Renal cortical epithelial cell (primary cell): Measurements from ENCODE around the gene YWHAH. TPM values are rescaled to one million over a fixed set of nuclear protein-coding genes. Genes with fewer than 3 reads are reported as not detected.

Experiments used
- DNase-seq: peaks from one replicate; pipeline ENCODE4 v3.0.0-alpha.2; 2011; ENCODE audit warnings: low read depth
- total RNA-seq: library from RNA; depleted of rRNA; stranded (reverse); fragments of >200 nt; gene quantifications from 2 replicates; pipeline ENCODE4 v1.2.3, GENCODE V29; 2014

The YWHAH gene
- total RNA-seq, 1 donor from 2014 or later, result 138 TPM

DNA sequence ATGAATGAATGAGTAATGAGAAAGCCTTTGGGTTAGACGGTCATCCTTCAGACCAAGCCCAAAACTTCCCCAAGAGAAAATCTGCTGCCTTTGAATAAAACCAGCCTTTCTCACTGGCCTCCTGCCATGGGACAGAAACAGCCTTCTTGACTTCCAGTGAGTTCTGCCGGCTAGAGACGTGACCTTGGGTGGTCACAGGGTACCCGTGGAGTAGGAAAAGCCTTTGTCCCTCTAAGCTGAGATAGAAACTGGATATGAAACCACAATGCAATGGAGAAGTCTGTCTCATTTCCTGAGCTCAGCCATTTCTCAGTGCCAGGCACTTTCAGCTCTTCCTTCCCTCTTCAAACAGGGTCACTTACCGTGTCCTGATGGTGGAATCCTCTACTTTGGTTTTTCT is 21.2 kb upstream of the YWHAH start:
- no peak for DNase-seq

DNA sequence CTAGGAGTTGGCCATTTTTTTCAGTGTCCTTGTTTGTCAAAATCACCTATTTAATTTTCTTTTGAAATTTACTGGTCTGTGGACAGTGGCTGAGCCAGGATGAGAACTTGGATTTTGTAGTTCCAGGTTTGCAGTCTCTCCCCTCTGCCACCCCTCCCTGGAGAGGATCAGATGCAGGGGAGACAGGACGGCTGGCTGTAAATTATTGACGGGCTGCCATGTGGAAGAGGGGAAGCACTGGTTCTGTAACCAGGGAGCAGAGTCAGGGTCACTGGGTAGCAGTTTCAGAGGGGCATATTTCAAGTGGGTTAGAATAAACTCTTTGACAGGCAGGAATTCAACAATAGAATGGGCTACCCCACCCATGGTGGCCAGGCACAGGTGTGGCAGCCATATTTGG is 20.6 kb upstream of the YWHAH start:
- DNase-seq, result no peak

DNA sequence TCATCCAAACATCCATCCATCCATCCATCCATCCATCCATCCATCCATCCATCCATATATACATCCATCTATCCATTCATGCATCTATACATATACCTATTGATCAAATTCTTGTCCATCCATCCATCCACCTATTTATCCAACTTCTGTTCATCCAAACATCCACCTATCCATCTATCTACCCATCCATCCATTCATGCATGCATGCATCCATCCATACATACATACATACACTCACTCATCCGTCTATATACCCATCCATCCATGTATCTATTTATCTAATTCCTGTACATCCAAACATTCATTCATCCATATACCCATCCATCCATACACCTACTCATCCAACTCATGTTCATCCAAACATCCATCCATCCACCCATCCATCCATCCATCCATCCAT is 19.3 kb upstream of the YWHAH start:
- no peak for DNase-seq

DNA sequence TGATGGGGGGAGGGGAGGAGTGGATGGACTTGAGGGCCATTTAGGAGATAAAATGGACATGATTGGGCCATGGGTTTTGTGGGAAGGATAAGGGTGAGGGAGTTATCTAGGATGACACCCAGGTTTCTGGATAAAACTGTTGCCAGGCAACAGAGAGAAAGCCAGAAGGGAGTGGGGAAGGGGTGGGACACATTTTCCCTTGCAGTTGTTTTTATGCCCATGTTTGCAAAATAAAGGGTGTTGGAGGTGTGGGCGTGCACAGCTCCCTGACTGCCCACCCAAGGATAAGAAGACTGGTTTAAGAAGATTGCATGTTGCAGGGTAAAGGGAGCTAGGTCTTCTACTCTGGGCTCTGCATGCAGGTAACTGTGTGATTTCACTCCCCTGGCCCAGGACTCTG is 18.3 kb upstream of the YWHAH start:
- no peak for DNase-seq

DNA sequence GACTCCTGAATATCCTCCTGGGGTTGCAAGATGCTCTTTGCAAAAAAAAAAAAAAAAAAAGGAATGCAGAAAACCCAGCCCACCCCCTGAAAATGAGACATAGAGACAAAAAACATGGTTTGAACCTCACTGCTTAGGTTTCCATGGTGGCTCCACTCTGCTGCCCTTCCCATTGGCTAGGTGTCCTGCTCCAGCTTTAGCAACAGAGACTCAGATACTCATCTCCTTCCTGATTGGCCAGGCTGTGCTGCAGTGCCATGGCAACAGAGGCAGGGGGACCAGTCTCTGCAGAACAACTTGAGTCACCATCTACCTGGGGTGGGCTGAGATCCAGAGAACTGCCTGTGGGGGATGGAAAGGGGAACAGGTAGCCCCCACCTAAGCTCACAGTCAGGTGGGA is 17.4 kb upstream of the YWHAH start:
- DNase-seq, result no peak

DNA sequence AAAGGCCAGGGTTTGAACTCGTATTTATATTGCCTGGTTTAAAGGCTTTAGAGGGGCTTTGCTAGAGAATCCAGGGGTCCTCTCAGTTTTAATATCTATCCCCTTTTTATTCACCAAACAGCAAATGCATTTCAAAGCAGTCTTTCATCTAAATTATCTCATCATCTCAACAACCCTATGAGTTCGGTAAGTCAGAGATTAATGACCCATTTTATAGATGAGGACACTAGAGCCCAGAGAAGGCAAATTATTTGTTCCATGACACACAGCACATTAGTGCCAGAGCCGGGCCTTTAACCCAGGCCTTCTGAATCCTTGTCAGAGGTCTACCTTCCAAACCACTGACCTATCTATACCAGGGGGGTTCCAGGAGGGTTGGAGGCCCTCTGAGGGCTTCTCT is 16.8 kb upstream of the YWHAH start:
- no peak for DNase-seq

DNA sequence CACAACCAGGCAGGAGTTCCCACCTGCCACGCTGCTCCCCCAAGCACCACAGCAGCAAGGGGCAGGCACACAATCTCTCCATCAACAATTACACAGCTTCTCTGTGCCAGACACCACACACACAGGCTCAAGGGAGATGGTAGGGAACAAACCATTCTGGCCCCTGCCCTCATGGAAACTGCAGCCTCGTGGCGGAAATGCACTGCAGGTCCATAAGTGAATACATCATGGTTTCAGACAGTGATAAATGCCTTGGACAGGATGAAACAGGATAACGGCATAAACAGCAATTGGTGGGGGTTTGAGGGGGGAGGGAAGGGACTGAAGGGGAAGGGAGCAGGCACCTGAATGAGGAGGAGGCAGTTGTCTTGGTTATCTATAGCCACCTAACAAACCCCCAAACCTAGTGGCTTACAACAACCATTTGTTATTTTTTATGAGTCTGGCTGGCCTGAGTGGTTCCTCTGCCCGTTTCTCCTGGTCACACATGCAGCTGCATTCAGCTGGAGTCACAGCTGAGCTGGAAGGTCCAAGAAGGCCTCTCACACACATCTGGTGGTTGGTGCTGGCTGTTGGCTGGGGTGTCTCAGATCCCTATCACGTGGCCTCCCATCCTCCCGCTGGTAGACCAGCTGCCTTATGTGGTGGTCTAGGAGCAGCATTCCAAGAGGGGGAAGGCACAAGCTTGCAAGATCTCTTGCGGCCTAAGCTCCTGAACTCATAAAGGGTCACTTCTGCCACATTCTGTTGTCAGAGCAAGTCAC is 15.0 kb upstream of the YWHAH start:
- no peak for DNase-seq

DNA sequence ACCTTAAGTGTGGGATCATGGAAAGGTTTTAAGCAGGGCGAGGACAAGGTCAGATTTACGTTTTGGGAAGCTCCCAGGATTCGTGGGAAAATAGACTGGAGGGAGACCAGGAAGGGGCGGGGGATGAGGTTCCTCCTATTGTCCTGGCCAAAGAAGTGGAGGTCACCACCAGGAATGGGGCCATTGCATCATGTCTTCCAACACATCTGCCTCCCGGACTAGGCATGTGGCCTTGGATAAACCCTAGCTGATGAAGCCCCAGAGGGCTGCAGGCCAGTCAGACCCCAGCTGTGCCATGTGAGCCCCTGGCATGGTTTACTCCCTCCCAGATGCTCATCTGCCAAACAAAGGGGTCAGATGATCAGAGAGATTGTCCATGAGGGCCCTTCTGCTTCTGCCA is 11.5 kb upstream of the YWHAH start:
- no peak for DNase-seq

DNA sequence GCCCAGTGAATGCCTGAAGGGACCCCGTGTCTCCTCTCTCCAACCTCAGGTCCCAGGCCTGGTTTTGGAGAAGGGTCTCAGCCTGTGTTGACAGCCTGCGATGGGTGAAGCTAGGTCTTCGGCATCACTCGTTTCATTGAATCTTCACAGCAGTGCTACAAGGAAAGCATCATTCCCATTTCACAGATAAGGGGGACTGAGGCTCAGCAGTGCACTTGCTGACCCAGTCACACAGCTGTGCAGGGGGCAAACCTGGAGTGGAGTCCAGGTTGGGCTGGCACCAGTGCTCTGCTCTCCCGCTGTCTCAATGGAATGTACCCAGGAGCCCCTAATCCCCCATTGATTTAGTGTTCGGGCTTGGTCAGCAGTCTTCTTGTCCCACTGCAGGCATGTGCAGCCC is 10.9 kb upstream of the YWHAH start:
- DNase-seq, result no peak

DNA sequence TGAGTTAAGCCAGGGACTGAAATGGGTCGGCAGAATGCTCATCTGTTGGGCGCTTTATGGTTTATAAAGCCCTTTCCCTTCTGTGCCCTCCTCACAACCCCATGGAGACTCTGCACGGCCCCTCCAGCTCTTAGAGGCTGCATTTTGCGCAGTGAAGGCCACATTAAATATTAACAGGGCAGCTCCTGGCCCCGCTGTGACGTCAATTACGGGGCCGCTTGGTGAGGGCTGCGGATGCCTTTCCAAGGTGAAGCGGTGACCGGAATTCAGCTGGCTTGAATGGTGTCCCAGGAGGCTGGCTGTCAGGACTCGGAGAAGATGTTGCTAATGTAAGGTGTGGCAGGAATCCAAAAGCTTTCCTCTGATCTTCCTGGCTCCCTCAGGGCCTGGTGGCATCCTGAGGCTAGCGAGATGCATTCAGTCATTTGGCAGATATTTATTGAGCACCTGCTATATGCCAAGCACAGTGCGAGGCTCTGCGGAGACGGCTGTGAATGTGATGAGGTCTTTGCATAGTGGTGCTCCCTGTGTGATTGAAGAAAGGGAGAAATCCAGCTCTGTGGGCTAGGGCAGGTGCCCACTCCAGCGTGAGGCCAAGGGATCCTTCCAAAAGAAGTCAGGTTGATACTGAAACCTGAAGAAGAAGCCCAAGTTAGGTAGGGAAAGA is 10.4 kb upstream of the YWHAH start:
- no peak for DNase-seq

DNA sequence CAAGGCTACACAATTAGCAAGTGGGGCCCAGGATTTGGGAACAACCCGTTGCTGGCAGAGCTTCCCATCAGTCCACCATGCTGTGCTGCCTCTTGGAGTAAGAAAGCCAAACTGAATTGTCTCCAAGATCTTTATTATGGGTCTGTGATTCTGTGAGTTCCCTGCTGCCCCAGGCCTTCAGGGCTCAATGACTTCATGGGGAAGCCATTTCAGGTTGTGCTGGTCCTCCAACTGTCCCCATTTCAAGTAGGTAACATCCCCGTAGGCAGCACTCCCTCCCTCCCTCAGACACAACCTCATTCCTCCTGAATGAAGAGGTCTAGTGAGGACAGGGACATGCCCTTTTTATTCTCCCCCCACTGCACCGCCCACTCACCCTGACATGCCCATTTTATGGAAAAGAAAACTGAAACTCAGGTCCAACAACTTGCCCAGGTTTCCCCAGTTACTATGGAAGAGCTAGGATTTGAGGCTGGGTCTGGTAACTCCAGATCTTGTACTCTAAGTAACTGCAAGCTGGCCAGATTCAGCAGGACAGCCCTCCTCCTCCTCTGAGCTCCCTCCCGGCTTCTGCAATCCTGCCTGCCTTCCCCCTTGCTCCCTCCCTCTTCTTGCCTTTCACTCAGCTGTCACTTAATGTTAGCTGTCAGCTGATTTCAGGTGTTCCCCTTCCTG is 8.2 kb upstream of the YWHAH start:
- DNase-seq, result no peak

DNA sequence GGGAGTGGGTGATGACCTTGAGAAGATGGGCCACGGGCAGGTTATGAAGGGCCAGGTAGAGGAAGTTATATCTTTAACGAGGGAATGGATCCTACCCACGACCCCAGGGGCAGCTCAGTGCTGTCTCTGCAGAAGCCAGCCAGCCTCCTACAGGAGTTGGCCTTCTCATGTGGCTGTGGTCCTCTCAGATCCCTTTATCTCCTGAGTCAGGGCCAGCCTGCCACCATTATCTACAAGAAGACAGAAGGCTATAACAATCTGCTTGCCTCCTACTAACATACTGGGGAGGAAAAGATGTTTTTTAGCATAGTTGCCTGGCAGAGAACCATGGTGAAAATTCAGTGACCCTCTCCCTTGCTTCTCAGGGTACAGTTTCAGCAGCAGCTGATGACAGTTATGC is 7.0 kb upstream of the YWHAH start:
- no peak for DNase-seq

DNA sequence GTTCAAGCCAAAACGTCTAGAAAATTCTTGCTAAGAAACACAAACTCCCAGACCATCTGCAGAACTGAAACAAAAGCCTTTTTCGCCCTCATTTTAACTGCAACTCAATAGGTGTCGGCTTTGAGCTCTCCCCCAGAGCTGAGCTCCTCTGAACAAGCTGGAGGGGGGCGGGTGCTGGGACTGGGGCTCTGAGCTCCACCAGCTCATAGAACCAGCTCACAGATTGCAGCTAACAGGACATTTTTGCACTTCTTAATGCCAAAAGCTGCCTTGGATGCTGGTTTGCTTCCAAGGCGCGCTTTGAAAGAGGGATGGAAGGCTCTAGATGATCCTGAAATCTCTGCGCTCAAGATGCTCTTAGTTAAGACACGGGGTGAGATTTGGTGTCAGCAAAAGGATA is 6.0 kb upstream of the YWHAH start:
- DNase-seq, result no peak

DNA sequence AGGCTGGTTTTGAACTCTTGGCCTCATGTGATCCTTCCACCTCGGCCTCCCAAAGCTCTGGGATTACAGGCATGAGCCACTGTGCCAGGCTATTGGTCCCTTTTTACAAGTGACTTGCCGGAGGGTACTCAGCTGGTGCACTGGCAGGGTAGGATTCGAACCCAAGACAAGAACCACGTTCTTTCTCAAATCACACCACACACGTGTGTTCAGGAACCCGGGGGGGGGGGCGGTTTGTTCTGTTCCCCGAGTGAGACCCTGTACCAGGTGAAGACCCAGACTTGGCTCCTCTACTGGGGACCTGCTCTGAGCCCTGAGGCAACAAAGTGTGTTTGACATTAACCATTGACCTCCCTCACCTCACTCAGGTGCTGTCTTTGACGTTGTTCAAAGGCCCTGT is 3.8 kb upstream of the YWHAH start:
- no peak for DNase-seq

DNA sequence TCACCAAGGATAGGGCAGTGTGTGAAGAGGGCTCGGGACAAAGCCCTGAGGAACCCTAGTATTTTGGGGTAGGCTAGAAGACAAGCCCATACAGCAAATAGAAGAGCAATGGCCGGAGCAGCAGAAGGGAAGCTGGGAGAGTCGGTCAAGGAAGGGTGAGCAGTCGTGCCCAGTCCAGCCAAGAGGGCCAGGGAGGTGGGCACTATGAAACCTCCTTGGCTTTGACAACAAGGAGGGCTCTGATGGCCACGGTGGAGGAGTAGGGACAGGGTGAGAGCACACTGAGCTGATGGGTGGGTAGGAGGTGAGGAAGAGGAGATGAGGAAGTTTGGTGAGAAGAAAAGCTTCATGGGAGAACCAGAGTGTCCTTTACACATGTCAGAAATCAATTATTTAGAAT is 2.2 kb upstream of the YWHAH start:
- no peak for DNase-seq

DNA sequence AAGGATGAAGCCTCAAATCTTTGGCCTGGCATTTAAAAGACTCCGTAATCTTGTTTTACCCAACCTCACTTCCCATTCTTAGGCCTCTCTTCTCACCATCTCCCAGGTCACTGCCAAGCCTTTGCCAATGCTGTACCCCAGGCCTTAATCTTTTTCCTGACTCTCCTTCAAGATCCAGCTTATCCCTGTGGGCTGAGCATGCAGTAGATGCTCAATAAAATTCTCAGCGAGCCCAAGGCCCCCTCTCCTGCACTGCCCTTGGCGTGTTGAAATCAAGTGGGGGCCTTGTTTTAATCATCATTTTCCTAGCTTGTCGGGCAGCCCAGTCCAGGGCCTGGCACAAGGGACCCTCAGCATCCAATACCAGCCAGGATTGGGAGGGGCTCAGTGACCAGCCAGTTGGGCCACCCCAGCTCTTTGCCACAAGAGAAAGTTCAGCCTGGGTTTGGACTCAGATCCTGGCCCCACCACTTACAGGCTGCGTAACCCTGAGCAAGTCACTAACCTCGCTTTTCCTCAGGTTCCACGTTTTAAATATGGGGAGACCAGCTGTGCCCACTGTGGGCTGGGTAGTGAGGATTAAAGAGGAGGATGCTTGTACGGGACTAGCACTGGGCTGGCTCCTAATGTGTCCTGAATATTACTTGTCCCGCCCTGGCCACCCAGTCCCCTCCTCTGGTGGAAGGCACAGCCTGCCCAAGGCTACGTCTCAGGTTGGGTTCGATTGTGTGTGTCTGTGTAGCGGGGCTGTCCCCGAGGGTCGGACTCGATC is 943 bp upstream of the YWHAH start:
- DNase-seq, result no peak

DNA sequence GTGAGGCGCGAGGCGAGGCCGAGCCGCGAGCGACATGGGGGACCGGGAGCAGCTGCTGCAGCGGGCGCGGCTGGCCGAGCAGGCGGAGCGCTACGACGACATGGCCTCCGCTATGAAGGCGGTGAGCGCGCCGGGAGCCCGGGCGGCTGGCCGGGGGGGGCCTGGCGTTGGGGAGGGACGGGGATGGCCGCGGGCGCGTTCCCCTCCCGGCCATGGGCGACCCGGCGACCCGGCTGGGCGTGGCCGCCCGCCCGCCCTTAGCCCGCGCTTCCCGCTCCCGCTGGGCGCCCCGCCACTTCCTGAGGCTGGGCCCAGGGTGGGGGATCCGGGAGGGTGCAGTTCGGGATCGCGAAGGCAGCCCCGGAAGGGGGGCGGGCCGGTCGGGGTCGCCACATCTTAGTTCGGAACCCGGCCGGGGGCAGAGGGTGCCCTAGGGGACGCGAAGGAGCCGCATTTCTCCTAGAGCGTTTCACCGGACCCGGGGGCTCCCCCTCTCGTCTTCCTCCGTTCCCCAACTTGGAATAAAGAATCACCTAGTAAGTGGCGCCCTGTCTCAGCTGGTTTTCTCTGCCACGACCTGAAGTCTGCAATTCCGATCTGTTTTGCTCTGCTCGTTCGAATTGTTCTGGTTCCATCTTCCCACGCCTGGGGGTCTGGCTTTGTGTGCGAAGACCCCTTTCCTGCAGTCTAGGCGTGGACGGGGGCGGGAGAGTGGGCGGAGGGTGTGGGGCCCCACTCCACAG is 536 bp downstream of the YWHAH start:
- DNase-seq, result no peak

DNA sequence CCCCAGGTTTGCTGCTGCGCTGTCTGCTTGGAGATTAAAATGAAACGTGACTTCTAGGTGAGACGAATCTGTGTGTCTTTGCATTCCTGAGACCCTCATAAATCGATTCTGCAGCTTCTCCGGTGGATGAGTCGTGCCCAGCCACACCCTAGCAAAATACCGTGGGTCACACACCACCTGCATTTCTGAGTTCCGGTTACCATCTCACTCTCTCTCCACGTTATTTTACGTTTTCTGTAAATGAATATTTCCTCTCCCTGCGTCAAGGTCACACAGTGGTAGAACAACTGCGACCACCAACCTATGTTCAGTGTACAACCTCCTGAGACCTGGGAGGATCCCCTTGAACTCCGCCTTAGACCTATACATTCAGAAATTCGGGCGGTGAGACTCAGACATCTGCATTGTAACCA is 1.1 kb downstream of the YWHAH start:
- DNase-seq, result no peak

DNA sequence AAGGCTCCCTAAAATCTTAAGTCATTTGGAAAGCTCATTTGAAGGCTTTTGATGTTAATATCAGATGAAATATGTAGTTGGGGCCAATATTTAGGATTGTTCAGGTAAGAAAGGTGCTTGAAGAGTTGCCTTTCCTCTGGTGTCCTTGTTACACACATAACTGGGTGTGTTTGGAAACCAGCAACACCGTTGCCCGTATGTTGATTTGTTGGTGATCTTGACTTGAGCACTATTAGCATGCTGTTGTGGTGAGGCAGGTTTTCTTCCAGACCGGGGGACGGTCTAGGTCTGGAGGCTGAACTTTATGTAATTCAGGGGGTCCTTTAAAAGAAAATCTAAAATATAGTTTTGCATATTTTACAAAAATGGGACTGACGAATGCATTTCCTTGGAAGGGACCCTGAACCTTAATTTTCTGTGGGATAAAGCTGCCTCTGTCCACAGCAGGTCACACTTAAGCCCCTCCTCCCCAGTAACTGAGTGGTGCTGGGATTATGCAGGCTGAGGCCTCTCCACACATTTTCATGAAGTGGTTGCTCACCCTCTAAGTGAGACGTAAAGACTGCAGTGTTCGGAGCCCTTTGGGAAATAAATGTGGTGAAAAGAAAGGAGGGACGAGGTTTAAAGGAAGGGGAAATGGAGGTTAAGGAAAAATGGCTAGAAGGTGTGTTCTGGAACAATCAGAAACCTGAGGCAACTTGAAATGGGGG is 1.8 kb downstream of the YWHAH start:
- DNase-seq, result no peak

DNA sequence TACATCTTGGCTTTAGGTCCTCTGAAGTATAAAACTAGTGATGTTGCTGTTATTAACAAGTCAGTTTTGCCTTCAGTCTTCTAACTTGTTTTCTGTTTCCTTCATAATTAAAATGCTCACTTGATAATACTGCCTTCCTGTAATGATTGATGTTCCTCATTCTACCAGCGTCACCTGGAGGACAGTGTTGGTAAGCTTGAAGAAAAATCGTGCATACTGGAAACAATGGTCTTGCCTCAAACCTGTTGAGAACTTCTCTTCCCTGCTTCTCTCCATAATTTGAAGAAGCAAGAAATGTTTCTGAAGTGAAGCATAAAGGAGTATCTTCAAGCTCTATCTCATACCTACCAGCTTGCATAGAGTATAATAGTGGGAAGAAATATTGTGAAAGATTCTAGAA is 3.0 kb downstream of the YWHAH start:
- DNase-seq, result peak; percentile 46

DNA sequence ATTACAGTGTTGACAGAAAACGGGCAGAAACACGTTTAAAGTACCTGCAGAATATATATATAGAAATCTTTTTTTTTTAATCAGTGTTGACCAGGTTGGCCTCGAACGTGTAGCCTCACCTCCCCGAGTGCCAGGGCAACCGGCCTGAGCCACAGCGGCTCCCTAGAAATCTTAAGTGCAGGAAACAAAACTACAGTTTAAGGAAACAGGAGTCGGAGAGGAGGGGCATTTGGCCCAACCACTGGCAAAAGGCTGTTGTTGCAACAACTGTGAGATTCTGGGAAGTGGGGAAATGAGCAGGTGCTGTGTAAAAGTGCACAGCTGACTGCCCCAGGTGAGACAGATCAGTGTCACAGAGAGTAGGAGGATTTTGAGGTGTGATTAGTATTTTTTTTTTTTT is 3.7 kb downstream of the YWHAH start:
- DNase-seq, result no peak
